Measurements from ENCODE around the gene MOBP.

MOBP gene

DNA sequence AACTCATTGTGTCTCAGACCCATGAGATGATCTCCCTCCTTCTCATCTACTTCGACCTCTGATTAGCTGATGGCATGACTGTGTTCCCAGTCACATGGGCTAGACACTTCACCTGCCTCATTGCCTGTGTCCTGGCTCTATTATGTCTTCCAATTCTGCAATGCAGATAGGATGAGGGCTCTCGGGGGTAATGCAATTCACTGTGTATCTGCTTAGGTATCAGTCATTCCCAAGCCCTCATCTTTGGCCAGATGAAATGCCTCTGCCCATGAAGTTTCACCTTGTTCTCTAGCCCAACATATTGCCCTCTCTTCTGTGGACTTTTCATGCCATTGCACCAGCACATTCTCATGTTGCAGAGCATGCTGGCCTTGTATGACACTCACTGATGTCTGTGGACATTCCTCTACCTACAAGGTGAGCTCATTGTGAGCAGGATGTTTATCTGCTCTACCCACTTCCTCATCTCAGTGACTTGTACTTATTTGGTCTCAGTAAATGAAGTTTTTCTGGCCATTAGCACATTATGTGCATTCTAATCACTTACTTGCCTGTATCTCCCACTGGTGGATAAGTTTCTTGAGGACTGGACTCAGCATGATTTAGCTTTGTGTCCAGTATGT is 32.3 kb downstream of the MOBP start:
- DNase-seq: no peak

DNA sequence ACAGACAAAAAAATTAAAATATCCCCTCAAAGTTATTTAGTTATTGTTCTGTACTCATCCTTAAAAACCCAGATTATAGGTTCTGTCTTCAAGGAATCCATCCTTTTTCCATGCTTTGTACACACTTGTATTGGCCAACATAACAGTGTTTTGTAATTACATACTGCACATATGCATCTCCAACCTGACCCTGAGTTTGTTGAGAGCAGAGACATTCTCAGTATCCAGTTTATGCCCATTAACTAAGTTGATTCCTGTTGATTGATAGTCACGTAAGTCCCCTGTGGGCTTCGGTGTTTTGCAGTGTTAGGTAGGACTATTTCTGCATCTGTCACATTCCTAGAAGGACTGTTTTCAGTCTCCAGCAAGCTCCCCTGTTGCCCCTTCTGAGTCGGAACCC is 33.6 kb downstream of the MOBP start:
- DNase-seq: no peak

DNA sequence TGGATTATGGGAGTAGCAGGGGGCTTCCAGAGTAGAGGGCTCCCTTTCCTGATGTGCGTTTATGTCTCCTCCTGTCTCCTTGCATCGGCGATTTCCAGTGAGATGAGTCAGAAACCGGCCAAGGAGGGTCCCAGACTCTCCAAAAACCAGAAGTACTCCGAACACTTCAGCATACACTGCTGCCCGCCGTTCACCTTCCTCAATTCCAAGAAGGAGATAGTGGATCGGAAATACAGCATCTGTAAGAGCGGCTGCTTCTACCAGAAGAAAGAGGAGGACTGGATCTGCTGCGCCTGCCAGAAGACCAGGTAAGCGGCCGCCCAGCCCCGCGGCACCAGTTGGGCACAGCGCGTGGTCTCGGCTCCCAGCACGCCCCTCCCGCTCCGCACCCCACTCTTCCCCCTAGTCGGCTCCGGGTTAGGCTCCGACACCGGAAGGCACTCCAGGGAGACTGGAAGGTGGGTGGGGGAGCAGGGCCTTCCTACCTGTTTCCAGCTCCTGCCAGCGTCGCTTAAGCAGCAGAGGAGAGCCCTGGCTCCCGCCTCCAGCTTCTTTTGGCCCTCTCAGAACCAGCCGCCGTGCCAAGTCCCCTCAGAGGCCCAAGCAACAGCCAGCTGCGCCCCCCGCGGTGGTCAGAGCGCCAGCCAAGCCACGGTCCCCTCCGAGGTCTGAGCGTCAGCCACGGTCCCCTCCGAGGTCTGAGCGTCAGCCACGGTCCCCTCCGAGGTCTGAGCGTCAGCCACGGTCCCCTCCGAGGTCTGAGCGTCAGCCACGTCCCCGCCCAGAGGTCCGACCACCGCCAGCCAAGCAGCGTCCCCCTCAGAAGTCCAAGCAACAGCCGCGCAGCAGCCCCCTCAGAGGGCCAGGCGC is 34.7 kb downstream of the MOBP start:
- DNase-seq: no peak

DNA sequence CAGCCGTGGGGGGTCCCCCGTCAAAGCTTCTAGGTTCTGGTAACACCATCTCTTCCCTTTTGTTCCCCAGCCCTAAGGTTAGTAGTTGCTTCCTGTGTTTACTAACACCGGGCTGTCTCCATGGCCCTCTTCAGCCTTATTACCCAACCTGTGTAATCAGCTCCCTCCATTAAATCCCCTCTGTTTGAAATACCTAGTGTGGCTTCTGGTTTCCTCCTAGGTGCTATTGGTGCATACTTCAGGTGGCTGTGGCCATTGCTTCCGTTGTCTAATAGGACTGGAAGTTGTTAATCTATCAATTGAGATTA is 35.3 kb downstream of the MOBP start:
- DNase-seq: no peak

- DNase-seq: no peak
Measured at GRCh38 chr3:39505866-39506742, 38.6 kb downstream of the MOBP start.

- DNase-seq: no peak
Measured at GRCh38 chr3:39506863-39507262, 39.4 kb downstream of the MOBP start.

GRCh38 chr3:39513791-39514369 is 46.4 kb downstream of the MOBP start:
- no peak for DNase-seq

GRCh38 chr3:39515681-39516441 is 48.4 kb downstream of the MOBP start:
- no peak for DNase-seq

DNA sequence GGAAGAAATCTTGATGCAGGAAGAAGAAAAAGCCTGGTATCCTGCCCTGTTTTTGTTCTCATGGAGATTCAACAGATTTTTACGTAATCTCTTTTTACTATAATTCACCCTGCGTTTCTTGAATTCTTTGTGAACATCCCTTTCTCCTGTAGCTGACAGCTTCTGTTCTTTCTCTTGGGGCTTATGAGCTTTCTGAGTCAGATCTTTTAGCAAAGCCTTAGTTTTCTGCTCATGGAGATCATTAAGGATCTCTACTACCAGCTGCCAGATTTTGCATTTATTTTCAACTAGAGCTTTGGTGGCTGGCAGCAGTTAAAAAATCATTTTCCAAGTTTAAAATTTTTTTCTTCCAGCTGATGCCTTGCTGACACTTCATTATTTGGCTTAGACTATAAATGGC is 51.6 kb downstream of the MOBP start:
- DNase-seq: no peak

DNA sequence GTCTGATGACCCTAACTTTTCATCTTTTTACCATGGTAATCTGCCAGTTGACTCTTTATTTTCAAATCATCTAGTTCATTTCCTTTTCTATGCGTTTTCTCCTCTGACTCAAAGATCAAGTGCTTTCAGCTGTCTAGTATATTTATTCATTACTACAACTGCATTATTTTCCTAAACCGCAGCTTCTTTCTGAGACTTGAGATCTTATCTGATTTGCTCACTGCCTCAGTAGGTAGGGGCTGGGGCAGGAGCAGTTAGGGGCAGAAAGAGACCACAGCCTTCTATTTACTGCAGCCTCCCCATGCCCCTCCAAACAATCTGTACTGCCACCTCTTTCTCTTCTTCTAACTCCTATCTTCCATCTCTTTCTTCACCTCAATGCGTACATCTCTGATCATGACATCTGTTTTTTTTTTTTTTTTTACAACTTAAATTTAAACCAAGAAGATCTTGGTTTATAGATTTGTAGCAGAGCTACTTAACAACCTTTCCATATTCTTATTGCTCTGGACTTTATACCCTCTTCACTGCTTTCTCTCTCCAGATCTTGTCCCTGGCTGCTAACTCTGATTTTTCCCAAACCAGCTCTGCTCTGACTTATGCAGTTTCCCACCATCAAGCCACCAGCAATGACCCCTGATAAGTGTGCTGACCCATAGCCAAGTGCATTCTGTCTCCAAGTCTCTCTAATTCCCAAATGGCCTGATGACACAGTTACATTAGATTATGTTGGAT is 52.2 kb downstream of the MOBP start:
- no peak for DNase-seq

DNA sequence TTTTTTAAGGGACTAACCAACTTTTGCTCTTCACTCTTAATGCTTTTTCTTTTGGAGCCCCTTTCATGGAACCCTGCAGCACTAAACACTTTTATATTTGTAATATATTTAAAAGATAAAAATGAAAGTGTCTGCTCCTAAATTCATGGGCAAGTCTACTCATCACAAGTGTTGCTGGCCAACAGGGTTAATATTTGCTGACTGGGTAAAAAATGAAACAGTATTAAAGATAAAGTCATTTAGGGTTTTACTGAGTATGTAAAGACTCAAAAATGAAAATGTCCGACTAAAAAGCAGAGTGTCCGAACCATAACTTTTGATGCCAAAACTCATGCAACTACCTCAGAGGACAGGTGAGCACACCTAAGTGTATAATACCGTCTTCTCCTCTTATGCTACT is 54.0 kb downstream of the MOBP start:
- DNase-seq: no peak

GRCh38 chr3:39524107-39524506 is 56.6 kb downstream of the MOBP start:
- no peak for DNase-seq

- DNase-seq: no peak
Measured at GRCh38 chr3:39528844-39529243, 61.4 kb downstream of the MOBP start.

- no peak for DNase-seq
Measured at GRCh38 chr3:39529577-39529976, 62.1 kb downstream of the MOBP start.

DNA sequence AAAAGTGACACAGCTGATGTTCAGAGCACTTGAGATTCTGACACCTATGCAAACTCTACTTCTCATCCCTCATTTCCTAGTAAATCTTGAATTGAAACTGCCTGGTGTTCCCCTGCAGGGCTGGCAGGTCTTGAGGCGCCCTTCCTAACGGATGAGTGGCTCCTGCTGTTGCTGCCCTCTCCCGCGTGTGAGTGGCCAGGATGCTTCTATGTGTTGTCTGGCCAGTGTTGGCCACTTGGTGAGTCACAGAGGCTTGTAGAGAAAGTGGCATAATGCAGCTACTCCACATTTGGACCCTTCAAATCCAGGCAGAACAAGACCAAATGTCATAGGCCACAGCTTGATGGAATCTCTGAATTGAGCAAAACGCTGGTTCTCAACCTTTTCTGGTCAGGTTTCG is 63.6 kb downstream of the MOBP start:
- DNase-seq: no peak

GRCh38 chr3:39531665-39532064 is 64.2 kb downstream of the MOBP start:
- DNase-seq: no peak

DNA sequence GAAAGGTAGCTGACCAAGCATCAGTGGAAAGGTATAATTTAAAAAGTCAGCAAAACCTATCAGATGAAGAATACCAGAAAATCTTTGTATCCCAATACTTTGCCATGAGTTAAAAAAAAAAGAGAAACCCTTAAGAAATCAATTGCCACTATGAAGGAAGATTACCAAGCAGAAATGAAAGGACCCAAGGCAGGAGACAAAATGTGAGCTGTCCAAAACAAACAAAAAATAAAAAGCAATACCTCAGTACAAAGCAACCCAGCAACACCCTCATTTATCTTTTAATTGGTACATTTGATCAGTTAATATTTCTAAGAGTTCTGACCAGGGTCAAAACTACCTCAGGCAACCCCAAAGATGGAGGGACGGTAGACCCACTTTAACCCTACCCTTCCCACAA is 65.3 kb downstream of the MOBP start:
- DNase-seq: no peak

DNA sequence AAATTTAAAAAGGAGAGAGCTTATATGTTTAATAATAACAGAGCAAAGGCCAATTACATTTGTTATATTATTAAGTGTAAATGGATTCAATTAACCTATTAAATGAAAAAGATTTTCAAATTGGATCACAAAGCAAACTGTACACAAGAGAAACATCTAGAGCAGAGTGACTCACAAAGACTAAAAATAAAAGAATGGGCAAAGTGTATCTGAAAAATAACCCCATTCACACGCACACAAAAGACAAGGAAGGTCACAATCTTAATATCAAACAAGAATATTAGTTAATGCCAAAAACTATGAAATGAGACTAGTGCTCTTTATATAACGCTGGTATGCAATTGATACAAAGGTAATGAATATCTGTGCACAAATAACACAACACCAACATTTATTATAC is 65.7 kb downstream of the MOBP start:
- no peak for DNase-seq

DNA sequence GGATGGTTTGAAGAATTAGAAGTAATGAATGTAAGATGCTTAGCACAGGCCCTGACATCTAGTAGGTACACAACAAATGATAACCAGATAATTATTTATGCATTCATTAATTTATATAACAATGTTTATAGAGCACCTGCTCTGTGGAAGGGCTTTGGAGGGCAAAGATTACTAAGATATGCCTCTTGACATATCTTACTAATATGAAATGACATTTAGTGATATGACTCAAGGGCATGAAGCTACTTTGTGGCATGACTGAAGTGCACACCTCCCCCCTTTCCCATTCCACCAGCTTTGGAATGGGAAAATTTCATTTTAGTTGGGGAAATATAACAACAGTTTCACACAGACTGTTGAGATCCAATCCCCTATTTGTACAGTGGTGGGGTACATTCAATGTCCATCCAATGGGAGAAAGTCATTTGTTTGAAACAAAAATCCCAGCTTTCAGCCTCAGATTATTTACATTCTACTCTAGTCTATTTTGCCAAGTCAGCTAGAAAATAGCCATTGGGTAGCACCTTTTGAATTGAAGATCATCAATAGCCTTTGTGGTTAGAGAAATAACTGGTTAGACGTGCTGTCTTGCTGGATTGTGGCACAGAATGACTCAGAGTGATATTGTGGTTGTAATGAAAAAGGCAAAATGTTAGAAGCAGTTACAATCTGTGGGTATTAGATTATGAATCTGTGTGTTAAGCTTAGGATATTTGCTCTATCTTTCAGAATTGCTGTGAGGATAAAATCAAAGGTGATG is 72.9 kb downstream of the MOBP start:
- no peak for DNase-seq

DNA sequence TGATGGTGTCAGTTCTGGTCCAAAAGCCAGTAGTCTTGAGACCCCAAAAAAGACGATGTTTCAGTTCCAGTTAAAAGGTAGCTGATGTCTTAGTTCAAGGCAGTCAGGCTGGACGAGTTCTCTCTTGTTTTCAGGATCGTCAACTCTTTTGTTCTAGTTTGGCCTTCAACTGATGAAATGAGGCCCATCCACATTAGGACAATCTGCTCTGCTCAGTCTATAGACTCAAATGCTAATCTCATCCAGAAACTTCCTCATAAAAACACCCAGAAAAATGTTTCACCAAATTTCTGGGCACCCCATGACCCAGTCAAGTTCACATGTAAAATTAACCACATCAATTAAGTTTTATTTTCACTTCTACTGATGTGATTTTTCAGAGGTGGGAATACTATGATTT is 74.0 kb downstream of the MOBP start:
- no peak for DNase-seq

- DNase-seq: no peak
Measured at GRCh38 chr3:39541917-39542329, 74.4 kb downstream of the MOBP start.
